ENCODE results near the gene RPUSD3. TPM values are rescaled to one million over a fixed set of nuclear protein-coding genes. Genes with fewer than 3 reads are reported as not detected.

Gene RPUSD3
- total RNA-seq, 1 donor from 2014 or later: 27.8 TPM

GRCh38 chr3:9834520-9835380 lies 9.1 kb downstream of the RPUSD3 start:
- DNase-seq (ENCODE audit: low read depth, low spot score): no peak

GRCh38 chr3:9833078-9833477 lies 10.7 kb downstream of the RPUSD3 start:
- no peak for DNase-seq (ENCODE audit: low read depth, low spot score)

- no peak for DNase-seq (ENCODE audit: low read depth, low spot score)
Observed at GRCh38 chr3:9831253-9831652, 12.6 kb downstream of the RPUSD3 start.

- DNase-seq (ENCODE audit: low read depth, low spot score): no peak
Observed at GRCh38 chr3:9828801-9829755, 14.7 kb downstream of the RPUSD3 start.

- no peak for DNase-seq (ENCODE audit: low read depth, low spot score)
Observed at GRCh38 chr3:9826815-9827573, 16.8 kb downstream of the RPUSD3 start.

GRCh38 chr3:9825451-9826040 lies 18.3 kb downstream of the RPUSD3 start:
- no peak for DNase-seq (ENCODE audit: low read depth, low spot score)

GRCh38 chr3:9820946-9821345 lies 22.9 kb downstream of the RPUSD3 start:
- DNase-seq (ENCODE audit: low read depth, low spot score): no peak

GRCh38 chr3:9820543-9820942 lies 23.3 kb downstream of the RPUSD3 start:
- DNase-seq (ENCODE audit: low read depth, low spot score): no peak

GRCh38 chr3:9818666-9819335 lies 25.0 kb downstream of the RPUSD3 start:
- DNase-seq (ENCODE audit: low read depth, low spot score): no peak

- no peak for DNase-seq (ENCODE audit: low read depth, low spot score)
Observed at GRCh38 chr3:9817436-9817835, 26.4 kb downstream of the RPUSD3 start.

GRCh38 chr3:9815986-9816385 lies 27.8 kb downstream of the RPUSD3 start:
- DNase-seq (ENCODE audit: low read depth, low spot score): no peak

GRCh38 chr3:9812870-9813483 lies 30.8 kb downstream of the RPUSD3 start:
- DNase-seq (ENCODE audit: low read depth, low spot score): no peak

GRCh38 chr3:9810846-9811245 lies 33.0 kb downstream of the RPUSD3 start:
- no peak for DNase-seq (ENCODE audit: low read depth, low spot score)

- no peak for DNase-seq (ENCODE audit: low read depth, low spot score)
Observed at GRCh38 chr3:9810433-9810770, 33.4 kb downstream of the RPUSD3 start.

GRCh38 chr3:9809615-9810432 lies 34.0 kb downstream of the RPUSD3 start, which contains the start of gene TTLL3:
Gene TTLL3, plus strand, starts transcription at chr3:9810262. Its CDS starts 400 bp downstream, at chr3:9810662.
- DNase-seq (ENCODE audit: low read depth, low spot score): no peak

- DNase-seq (ENCODE audit: low read depth, low spot score): no peak
Observed at GRCh38 chr3:9809239-9809614, 34.6 kb downstream of the RPUSD3 start.

- DNase-seq (ENCODE audit: low read depth, low spot score): no peak
Observed at GRCh38 chr3:9808345-9809037, 35.3 kb downstream of the RPUSD3 start.

GRCh38 chr3:9807981-9808344 lies 35.8 kb downstream of the RPUSD3 start:
- no peak for DNase-seq (ENCODE audit: low read depth, low spot score)

Data from pulmonary artery endothelial cell (primary cell).